ENCODE results near the gene NLRC3.

GRCh38 chr16:3592559-3592958, 15.4 kb upstream of the NLRC3 start:
- no peak for TF ChIP-seq CTCF (IDR thresholded peaks at IDR 0.05 in 8 of 11, conservative IDR thresholded peaks at IDR 0.05 in 3 of 11)
- TF ChIP-seq POLR2A (IDR thresholded peaks at IDR 0.05) = no peak
- TF ChIP-seq POLR2AphosphoS5 (IDR thresholded peaks at IDR 0.05) = no peak
